Measurements from ENCODE around the gene S100A7A.
"Not testable (repeated sequence)": the region's sequence is repeated elsewhere in the genome, so short reads cannot be mapped to it uniquely, and the experiment has no call there.

S100A7A gene

DNA sequence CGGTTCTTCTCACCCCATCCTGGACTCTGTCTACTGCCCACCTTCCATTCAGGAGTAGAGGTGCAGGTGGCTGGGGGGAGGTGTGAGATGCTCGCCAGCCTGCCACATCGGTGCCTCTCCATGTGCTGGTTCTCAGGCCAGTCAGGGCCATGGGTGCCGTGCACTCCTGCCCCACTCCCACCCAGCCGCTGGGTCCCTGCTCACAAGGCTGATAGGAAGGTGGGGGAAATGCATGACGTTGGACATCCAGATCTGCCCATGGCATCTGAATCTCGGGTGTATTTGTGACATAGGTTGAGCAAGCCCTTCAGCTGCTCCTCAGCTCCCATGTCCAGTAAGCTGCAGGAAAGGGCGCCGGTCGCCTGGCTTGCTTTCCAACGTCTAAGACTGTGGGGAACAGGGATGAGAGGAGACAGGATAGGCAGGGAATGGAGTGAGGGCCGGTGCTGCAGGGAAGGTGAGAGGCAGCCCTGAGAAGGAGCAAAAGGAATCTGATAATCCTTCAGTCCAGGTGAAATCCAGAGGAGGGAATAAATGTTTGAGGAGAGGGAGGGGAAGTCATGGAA lies 11.8 kb downstream of the S100A7A start:
- no peak for DNase-seq

- DNase-seq, result no peak
Measured at GRCh38 chr1:153428791-153429190, 12.5 kb downstream of the S100A7A start.

DNA sequence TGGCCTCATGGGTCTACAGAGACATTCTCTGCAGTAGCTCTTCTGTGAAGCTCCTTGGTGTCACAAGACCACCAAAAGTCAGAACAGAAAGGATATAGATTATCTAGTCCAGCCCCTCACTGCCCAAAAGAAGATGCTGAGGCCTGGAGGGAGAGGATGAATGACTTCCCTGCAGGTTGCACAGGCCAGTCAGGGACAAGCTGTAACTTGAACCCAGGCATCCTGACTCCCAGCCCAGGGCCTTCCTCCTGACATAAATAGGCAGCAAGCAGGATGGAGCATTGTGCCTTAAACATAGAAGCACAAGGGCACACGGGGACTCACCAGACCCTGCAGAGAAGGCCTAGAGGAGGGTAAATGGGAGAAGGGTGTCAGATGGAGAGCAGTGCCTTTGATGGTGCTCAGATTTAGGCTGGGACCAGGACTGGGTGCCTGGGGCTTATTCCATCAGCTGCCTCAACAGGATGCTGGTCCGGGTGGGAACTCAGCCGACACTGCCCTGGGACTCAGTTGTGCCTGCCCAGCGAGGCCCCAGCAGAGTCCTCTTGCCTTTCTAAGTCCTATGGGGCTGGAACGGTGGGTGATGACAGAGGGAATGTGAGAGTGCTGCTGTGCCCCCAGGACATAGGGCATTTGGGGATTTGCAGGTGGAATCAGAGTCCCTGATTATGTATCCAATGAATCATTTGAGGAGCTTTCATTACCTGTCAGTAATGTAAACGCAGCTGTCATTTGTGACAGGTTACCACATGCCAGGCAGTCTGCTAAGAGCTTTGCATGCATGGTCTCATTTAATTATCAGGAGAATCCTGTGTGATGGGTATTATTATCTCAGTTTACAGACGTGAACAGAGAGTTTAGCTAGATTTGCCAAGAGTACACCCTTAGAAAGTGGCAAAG lies 13.2 kb downstream of the S100A7A start:
- no peak for DNase-seq

- DNase-seq, result no peak
Measured at GRCh38 chr1:153430166-153430553, 13.8 kb downstream of the S100A7A start.

DNA sequence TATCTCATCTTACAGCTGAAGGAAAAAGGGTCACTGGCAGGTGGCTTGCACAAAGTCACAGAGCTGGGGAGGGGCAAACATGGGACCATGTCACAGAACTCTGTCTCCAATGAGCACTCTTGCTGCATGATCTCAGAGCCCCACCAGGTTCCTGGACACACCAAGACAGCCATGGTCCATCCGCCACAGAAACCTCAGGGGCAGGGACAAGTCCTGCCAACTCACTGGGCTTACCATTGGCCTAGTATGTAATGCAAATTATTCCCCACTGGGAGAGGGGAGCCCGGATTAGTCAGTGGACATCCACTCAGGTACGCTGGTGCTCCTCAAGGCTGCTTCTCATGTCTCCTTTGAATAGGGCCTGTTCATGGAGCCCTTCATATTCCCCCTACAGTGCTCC lies 14.2 kb downstream of the S100A7A start:
- DNase-seq, result no peak

- DNase-seq, result no peak
Measured at GRCh38 chr1:153431002-153431401, 14.7 kb downstream of the S100A7A start.

- no peak for DNase-seq
Measured at GRCh38 chr1:153431427-153431826, 15.1 kb downstream of the S100A7A start.

GRCh38 chr1:153431928-153432327 lies 15.6 kb downstream of the S100A7A start:
- DNase-seq, result no peak

- DNase-seq, result no peak
Measured at GRCh38 chr1:153432874-153433681, 16.8 kb downstream of the S100A7A start.

- no peak for DNase-seq
Measured at GRCh38 chr1:153434746-153435455, 18.6 kb downstream of the S100A7A start.

DNA sequence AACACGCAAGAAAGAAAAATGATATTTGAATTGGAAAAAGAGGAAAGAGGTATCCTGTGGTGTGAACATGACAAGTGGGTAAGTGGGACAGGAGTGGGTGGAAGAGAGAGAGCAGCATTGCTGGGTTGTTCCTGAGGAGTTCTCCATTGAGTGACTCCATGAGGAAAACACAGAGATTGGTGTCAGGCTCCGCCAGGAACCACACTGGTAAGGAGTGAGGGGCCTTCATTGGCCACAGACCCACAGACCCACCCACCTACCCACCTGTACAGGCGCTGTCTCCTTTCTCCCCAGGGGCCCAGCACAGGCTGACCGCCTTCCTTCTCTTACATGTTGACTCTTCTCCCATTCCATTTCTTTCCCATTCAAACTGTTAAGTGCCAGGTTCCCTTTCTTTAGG lies 20.9 kb downstream of the S100A7A start:
- DNase-seq, result no peak

DNA sequence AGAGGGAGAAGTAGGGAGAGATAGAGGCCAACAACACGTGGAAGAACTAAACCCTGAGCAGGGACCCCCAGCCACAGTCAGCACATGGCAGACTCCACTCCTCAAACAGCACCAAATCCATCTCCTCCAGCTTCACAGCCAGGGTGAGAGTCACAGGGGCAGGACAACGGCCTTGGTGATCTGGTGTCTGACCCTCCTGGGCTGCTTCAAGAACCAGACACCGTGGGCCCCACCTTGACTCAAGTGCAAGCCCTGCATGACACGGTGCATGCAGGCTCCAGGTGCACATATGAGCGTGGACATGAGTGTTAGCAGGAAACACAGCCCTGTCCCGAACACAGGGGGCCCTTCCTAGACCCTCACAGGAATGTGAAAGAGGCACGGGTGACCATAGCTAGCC lies 22.3 kb downstream of the S100A7A start:
- DNase-seq, result no peak

GRCh38 chr1:153439273-153439672 lies 23.0 kb downstream of the S100A7A start:
- no peak for DNase-seq

DNA sequence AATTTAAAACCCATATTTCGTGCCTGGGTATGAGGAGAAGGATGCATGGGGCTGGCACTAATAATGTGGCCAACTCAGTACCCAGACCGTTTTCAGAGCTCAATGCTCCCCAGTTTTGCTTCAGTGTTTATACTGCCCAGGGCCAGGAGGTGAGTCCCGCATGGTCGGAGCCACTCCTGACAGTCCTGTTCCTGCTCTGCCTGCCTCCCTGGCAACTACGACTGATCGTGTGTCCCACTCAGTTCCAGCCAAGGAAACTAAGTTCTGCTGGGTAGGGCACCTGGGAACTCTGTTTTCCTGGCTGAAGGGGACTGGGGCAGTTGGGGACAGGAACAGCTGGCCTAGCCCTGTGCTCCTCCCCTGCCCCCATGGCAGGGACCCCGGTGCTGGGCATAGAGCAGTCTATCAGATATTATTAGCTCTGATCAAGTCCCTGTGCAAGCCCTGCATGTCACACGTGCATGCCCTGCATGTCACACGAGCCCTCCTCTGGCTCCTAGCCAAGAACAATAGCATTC lies 25.0 kb downstream of the S100A7A start:
- DNase-seq, result no peak

GRCh38 chr1:153443486-153443885 lies 27.2 kb downstream of the S100A7A start:
- no peak for DNase-seq

DNA sequence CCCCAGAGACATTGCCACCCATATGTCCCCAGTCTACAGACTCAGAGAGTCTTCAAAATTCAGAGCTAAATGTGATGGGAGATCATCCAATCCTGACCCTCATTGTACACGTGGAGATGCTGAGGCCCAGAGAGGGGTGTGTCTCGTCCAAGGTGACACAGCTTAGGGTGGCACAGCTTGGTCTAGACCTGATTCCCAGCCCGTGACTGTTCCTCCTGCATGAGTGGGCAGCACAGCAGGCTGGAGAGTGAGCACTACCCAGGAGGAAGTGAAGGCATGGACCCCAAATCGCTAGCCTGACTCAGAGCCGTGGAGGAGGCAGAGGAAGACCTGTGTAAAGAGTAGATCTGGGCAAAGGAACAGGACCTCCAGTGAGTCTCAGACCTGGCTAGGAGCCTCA lies 27.8 kb downstream of the S100A7A start:
- DNase-seq, result no peak

DNA sequence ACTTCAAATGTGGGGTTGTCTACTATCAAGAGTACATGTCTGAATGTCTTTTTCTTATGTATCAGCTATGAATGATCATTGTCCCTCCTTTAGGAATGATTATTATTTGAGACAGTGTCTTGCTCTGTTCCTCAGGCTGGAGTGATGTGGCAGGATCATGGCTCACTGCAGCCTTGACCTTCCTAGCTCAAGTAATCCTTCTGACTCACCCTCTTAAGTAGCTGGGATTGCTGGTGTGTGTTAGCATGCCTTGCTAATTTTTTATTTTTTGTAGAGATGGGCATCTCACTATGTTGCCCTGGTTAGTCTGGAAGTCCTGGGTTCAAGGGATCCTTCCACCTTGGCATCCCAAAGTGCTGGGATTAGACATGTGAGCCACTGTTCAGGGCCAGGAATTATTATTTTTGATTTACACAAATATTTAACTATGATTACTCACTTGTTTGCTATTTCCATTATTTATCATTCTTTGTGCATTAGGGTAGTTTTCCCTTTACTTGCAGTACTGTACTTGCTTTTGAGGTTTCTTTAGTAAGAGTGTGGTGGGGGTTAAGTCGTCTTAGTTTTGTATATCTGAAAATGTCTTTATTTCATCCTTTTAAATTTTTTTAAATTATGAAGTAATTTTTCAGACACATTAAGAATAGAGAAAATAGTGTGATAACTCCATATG lies 31.3 kb downstream of the S100A7A start:
- DNase-seq, result no peak

DNA sequence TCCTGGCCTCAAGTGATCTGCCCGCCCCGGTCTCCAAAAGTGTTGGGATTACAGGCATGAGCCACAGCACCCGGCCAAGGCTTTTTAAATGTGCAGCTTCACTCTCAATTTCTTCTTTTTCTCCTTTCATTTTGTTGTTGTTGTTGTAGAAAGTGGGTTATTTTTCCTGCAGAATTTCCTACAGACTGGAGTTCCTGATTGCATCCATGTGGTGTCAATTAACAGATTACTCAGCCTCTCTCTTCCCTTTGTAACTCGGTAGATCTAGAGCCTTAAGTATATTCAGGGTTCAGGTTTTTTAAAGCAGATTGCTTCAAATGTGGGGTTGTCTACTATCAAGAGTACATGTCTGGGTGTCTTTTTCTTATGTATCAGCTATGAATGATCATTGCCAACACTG lies 32.5 kb downstream of the S100A7A start:
- DNase-seq, result not testable (repeated sequence)

GRCh38 chr1:153456396-153456795 lies 40.1 kb downstream of the S100A7A start:
- no peak for DNase-seq

- DNase-seq, result no peak
Measured at GRCh38 chr1:153459655-153460054, 43.3 kb downstream of the S100A7A start.

- no peak for DNase-seq
Measured at GRCh38 chr1:153460551-153460950, 44.2 kb downstream of the S100A7A start, which contains the start of gene S100A7. S100A7 (minus strand) TSS chr1:153460651; CDS start chr1:153459013, 1,638 bp downstream.

DNA sequence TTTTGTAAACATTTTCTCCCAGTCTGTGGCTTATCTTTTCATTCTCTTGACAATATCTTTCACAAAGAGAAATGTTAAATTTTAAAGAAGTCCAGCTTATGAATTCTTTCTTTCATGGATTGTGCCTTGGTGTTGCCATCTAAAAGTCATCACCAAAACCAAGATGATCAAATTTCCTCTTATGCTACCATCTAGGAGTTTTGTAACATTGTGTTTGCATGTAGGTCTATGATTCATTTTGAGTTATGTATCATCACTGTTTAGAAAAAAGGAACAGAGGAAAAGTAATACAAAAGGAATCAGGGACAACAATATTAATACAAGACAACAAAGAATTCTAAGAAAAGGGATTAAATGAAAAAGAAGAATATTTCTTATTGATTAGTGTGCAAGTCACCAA lies 46.4 kb downstream of the S100A7A start:
- not testable (repeated sequence) for DNase-seq

Data from activated CD4-positive, alpha-beta T cell treated with anti-CD3 and anti-CD28 coated beads, Interleukin-2, Interleukin-6, amounts not matched to agents 100 ng/mL and 50 ng/mL, durations not matched to agents 16 hours and 8 hours (primary cell).